ENCODE data around the gene PDE1A. TPM values are rescaled to one million over a fixed set of nuclear protein-coding genes. Genes with fewer than 3 reads are reported as not detected.

PDE1A gene
- total and polyA plus RNA-seq, 2 of the 4 experiments (the other 2 are of a cell fraction) = 0.24 to 0.90 TPM

DNA sequence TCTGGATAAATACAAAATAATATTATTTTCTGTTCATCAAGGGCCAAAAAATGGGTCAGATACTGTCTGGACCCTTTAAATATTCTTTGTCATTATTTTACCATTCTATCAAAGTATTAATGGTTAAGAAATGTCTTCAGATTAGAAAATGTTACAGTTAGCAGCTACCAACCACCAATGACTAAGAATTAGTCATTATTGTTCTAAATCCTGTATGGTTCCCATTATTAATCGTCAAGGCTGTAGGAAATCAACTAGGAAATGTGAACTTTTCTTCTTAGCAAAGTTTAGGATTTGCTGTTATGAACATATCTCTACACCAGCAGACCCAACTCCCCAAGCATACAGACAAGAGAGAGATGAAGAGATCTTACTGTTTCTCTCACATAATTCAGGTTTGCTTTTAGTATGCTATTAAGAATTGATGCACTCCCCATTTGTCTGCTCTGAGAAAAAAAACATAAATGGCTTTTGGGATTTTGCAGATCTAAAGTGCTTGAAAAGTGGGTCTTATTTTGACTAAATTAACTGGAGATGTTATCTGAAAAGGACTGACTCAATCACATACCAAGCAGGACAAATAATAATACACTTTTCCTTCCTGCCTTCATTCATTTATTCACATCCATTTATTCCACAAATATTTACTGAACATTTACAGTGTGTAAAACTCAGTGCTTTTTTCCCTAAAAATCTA is 293.5 kb downstream of the PDE1A start:
- Histone ChIP-seq H3K27me3 (ENCODE audit: control insufficient read depth, insufficient read depth, low read length) (no peaks in the 10 kb centered on the region), H3K23ac (ENCODE audit: low read depth, low read length) (no peak overlapping the region), H4K5ac (ENCODE audit: low read depth, low read length) (no peak overlapping the region), H3K27ac (ENCODE audit: insufficient read depth, low read length) (no peak overlapping the region), H4K8ac (ENCODE audit: low read depth in 2 of 2, low read length in 2 of 2) (no peak overlapping the region), H3K4ac (ENCODE audit: low read depth, low read length) (no peak overlapping the region), H4K91ac (ENCODE audit: insufficient read depth, low read depth, low read length) (no peak overlapping the region), H2BK20ac (ENCODE audit: low read depth, low read length) (no peak overlapping the region), H3K4me2 (ENCODE audit: low read depth, low read length) (peak overlapping the region; percentile 37; the same call in 1 of the 2 replicates), H2AK9ac (replicated peaks; ENCODE audit: low read depth, low read length, poor library complexity) (no peak overlapping the region), H3K79me1 (ENCODE audit: low read depth in 1 of 2, low read length in 2 of 2) (no peaks in the 10 kb centered on the region), H3K4me3 (ENCODE audit: insufficient read depth, low read depth, low read length) (no peak overlapping the region), H3K4me1 (ENCODE audit: control insufficient read depth, insufficient read depth, low read length) (peaks cover 10% of the 10 kb centered on the region), H3K18ac (ENCODE audit: low read depth, low read length) (no peak overlapping the region), H3K14ac (replicated peaks; ENCODE audit: low read depth, low read length) (no peak overlapping the region), H2AFZ (replicated peaks; ENCODE audit: low read length, poor library complexity) (no peak overlapping the region), H3K9ac (ENCODE audit: low read depth, low read length) (no peak overlapping the region), H2BK5ac (ENCODE audit: low read depth, low read length, poor library complexity, severe bottlenecking) (no peak overlapping the region), H2BK15ac (ENCODE audit: low read depth, low read length) (no peak overlapping the region), H3K9me1 (ENCODE audit: insufficient read depth, low read length) (0 out of 2 replicates have a peak, but pooled peaks cover 3% of the 10 kb centered on the region), H4K20me1 (ENCODE audit: insufficient read depth, low read length) (no peaks in the 10 kb centered on the region), H3K56ac (ENCODE audit: extremely low read depth, insufficient read depth, low read length) (no peak overlapping the region), H3K36me3 (ENCODE audit: control insufficient read depth, insufficient read depth, low read length) (no peaks in the 10 kb centered on the region), H2BK120ac (ENCODE audit: low read depth, low read length) (no peak overlapping the region), H3K9me3 (ENCODE audit: control insufficient read depth, insufficient read depth, low read length) (no peaks in the 10 kb centered on the region), H2AK5ac (ENCODE audit: low read depth, low read length) (no peak overlapping the region)
- intact Hi-C loops (cut with micrococcal nuclease) = loop anchor here (5.0 to 10.0 kb wide), 3 partner anchors 669 to 1151 kb away; partner anchors contain the start of gene UBE2E3
- WGBS, 2 experiments (ENCODE audit: extremely low coverage in 2 of 2, insufficient read length in 1 of 2) = no CpG with 5 or more reads among the region's 1 CpG
- DNase-seq = peak; percentile 64
- BruUV-seq (replicated peaks) = no TSS peak
- ATAC-seq (ENCODE audit: low read depth) = peak; percentile 54
- ChIA-PET POLR2A (ENCODE audit: unreplicated experiment) (no interaction called here), CTCF (interaction anchor here (0.6 to 1.0 kb wide), 2 partner anchors 392 to 395 kb away, joined by 3 read pairs; no protein-coding TSS in a partner anchor)
- dilution Hi-C loops (cut with HindIII; ENCODE audit: low sequenced_read_pairs, unreplicated experiment) = no loop called here
- TF ChIP-seq RCOR1 (IDR thresholded peaks at IDR 0.05; ENCODE audit: insufficient replicate concordance, low read length) (no peak), MXI1 (IDR thresholded peaks at IDR 0.05; ENCODE audit: borderline replicate concordance, low read depth, low read length) (no peak), FOS (IDR thresholded peaks at IDR 0.05; ENCODE audit: low read depth, low read length) (peak; percentile 36; the same call in 1 of the 2 replicates), SMC3 (IDR thresholded peaks at IDR 0.05; ENCODE audit: low read depth, low read length) (no peak), CHD1 (IDR thresholded peaks at IDR 0.05; ENCODE audit: low read depth, low read length) (no peak), POLR2A (IDR thresholded peaks at IDR 0.05; ENCODE audit: low read depth, low read length) (no peak)
- TF ChIP-seq, protein P1, sequence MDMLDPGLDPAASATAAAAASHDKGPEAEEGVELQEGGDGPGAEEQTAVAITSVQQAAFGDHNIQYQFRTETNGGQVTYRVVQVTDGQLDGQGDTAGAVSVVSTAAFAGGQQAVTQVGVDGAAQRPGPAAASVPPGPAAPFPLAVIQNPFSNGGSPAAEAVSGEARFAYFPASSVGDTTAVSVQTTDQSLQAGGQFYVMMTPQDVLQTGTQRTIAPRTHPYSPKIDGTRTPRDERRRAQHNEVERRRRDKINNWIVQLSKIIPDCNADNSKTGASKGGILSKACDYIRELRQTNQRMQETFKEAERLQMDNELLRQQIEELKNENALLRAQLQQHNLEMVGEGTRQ (IDR thresholded peaks at IDR 0.05; ENCODE audit: low read depth, low read length) = no peak
- in situ Hi-C loops (cut with MboI; ENCODE audit: low sequenced_read_pairs) = loop anchor here (25.0 kb wide), 1 partner anchor 546 kb away; no protein-coding TSS in a partner anchor
